ENCODE results near the gene GNB3.
"Not testable (repeated sequence)": the region's sequence is repeated elsewhere in the genome, so short reads cannot be mapped to it uniquely, and the experiment has no call there.

The GNB3 gene

GRCh38 chr12:6863586-6864321 is 23.0 kb downstream of the GNB3 start:
- no peak for DNase-seq

GRCh38 chr12:6865307-6865706 is 24.6 kb downstream of the GNB3 start:
- DNase-seq, result not testable (repeated sequence)

GRCh38 chr12:6866163-6866919 is 25.6 kb downstream of the GNB3 start:
- no peak for DNase-seq

- DNase-seq, result no peak
Observed at GRCh38 chr12:6866920-6867412, 26.2 kb downstream of the GNB3 start.

- peak; percentile 87 for DNase-seq
Observed at GRCh38 chr12:6867413-6868210, 26.9 kb downstream of the GNB3 start, which contains the start of gene TPI1. Gene TPI1, plus strand, starts transcription at chr12:6867531. Its CDS starts 36 bp downstream, at chr12:6867567.

- peak in 1 of 2 donors; percentile 13 for DNase-seq
Observed at GRCh38 chr12:6868211-6869048, 27.7 kb downstream of the GNB3 start.

GRCh38 chr12:6869049-6870021 is 28.6 kb downstream of the GNB3 start:
- peak; percentile 86 to 88 for DNase-seq

- DNase-seq, result not testable (repeated sequence)
Observed at GRCh38 chr12:6870304-6870703, 29.6 kb downstream of the GNB3 start.

- peak in 1 of 2 donors; percentile 49 for DNase-seq
Observed at GRCh38 chr12:6871052-6871957, 30.6 kb downstream of the GNB3 start.

GRCh38 chr12:6872073-6873048 is 31.6 kb downstream of the GNB3 start:
- DNase-seq, result peak; percentile 84 to 88

- peak; percentile 97 to 98 for DNase-seq
Observed at GRCh38 chr12:6873094-6874014, 32.6 kb downstream of the GNB3 start, which contains the start of gene SPSB2. Gene SPSB2, minus strand, starts transcription at chr12:6873303. Its CDS starts 402 bp downstream, at chr12:6872901.

- DNase-seq, result not testable (repeated sequence)
Observed at GRCh38 chr12:6874015-6874368, 33.3 kb downstream of the GNB3 start.

- not testable (repeated sequence) for DNase-seq
Observed at GRCh38 chr12:6879824-6880223, 39.1 kb downstream of the GNB3 start.

GRCh38 chr12:6883252-6883651 is 42.5 kb downstream of the GNB3 start:
- no peak for DNase-seq

- DNase-seq, result no peak
Observed at GRCh38 chr12:6883683-6884082, 43.0 kb downstream of the GNB3 start.

- no peak for DNase-seq
Observed at GRCh38 chr12:6884539-6884938, 43.8 kb downstream of the GNB3 start.

All from CD4-positive, alpha-beta T cell treated with Interleukin-4 for 1 hour (primary cell).